HCT116 (cell line): ENCODE results near the gene GMDS. TPM values are rescaled to one million over a fixed set of nuclear protein-coding genes. Genes with fewer than 3 reads are reported as not detected.

Experiments used
- ATAC-seq: fragments of 200-7000 bp; cut with Tn5 transposase; 2 replicates; pipeline ENCODE4 v1.9.1; 2020; ENCODE audit warnings: mild to moderate bottlenecking, moderate library complexity
- BruUV-seq: library from RNA; stranded (reverse); fragments of 400-500 nt; replicated peaks from 2 replicates; lab custom pipeline; 2021; lab: Mats Ljungman, UMichigan
- CTCF ChIA-PET: fragments of 300-600 bp; sonication (Branson Sonifier 250); formaldehyde crosslinking; loops from one replicate; lab custom pipeline; 2021; ENCODE audit warnings: antibody characterized with exemption; lab: Charles Lee
- POLR2A ChIA-PET: fragments of 300-600, 350-600 bp; sonication (Branson Sonifier 250); formaldehyde crosslinking; loops from one replicate; lab custom pipeline; 2021; ENCODE audit warnings: antibody characterized with exemption; lab: Charles Lee
- RAD21 ChIA-PET, 2 experiments: fragments of 300-600 bp; sonication (Branson Sonifier 250); formaldehyde crosslinking; loops; one replicate each; lab custom pipeline; 2023; ENCODE audit warnings: low total read pairs in 2 of 2; ENCODE audit not compliant: uncharacterized antibody in 2 of 2, unreplicated experiment in 2 of 2, low non-redundant PET in 1 of 2; lab: Charles Lee
- DNase-seq: peaks from one replicate; pipeline ENCODE4 v3.0.0-alpha.2; 2010; ENCODE audit warnings: low read depth, low spot score
- H2AFZ ChIP-seq: fragments of 200-600 bp; shearing (Covaris generic), sonication (generic); 2 replicates; pipeline ENCODE4 v1.6.1; 2017; ENCODE audit warnings: low read depth, mixed run types, mixed read lengths, antibody characterized with exemption, low read length; ENCODE audit not compliant: poor library complexity, severe bottlenecking
- H3K27ac ChIP-seq: 2 replicates; pipeline ENCODE4 v1.5.1; 2012; ENCODE audit warnings: low read depth, low read length
- H3K27me3 ChIP-seq: fragments of 200-600 bp; sonication (generic); 2 replicates; pipeline ENCODE4 v1.6.1; 2016; ENCODE audit warnings: mixed run types, low read length, mixed read lengths; ENCODE audit not compliant: insufficient read depth
- H3K36me3 ChIP-seq, 2 experiments: fragments of 200-500 bp in 1 of 2; fragments of 200-600 bp in 1 of 2; sonication (Bioruptor generic) in 1 of 2; sonication (generic) in 1 of 2; 2 replicates each; pipeline versions ENCODE4 v1.5.1 to v1.6.1; 2014 to 2016; ENCODE audit warnings: low read length in 2 of 2, inconsistent platforms in 1 of 2, mixed read lengths in 1 of 2, mixed run types in 1 of 2; ENCODE audit not compliant: insufficient read depth in 2 of 2, control insufficient read depth in 1 of 2
- H3K4me1 ChIP-seq, 2 experiments: fragments of 200-600 bp in 1 of 2; sonication (generic) in 1 of 2; 2 replicates each; pipeline versions ENCODE4 v1.5.1 to v1.6.1; 2012 to 2017; ENCODE audit warnings: low read length in 2 of 2, inconsistent platforms in 1 of 2, mild to moderate bottlenecking in 1 of 2, mixed read lengths in 1 of 2, mixed run types in 1 of 2, moderate library complexity in 1 of 2; ENCODE audit not compliant: insufficient read depth in 2 of 2, control insufficient read depth in 1 of 2
- H3K4me2 ChIP-seq: fragments of 200-600 bp; sonication (generic); 2 replicates; pipeline ENCODE4 v1.6.1; 2017; ENCODE audit warnings: mixed run types, low read length, mixed read lengths
- H3K4me3 ChIP-seq, 2 experiments: fragments of 200-600 bp in 1 of 2; sonication (generic) in 1 of 2; replicated peaks in 1 of 2; 2 replicates each; pipeline ENCODE4 v1.5.1; 2011 to 2016; ENCODE audit warnings: low read length in 2 of 2, control low read depth in 1 of 2, low read depth in 1 of 2, mild to moderate bottlenecking in 1 of 2, mixed read lengths in 1 of 2, mixed run types in 1 of 2
- H3K79me2 ChIP-seq: fragments of 200-600 bp; sonication (generic); 2 replicates; pipeline ENCODE4 v1.6.1; 2017; ENCODE audit warnings: mild to moderate bottlenecking, mixed run types, low read length, moderate library complexity, mixed read lengths; ENCODE audit not compliant: insufficient read depth
- H3K9ac ChIP-seq: fragments of 200-600 bp; sonication (generic); 2 replicates; pipeline ENCODE4 v1.6.1; 2016; ENCODE audit warnings: low read length, mixed read lengths
- H3K9me2 ChIP-seq: fragments of 200-600 bp; sonication (generic), shearing (Covaris generic); 2 replicates; pipeline ENCODE4 v1.6.1; 2017; ENCODE audit warnings: mixed run types, mild to moderate bottlenecking, moderate library complexity; ENCODE audit not compliant: insufficient read depth
- H3K9me3 ChIP-seq, 2 experiments: fragments of 200-500 bp in 1 of 2; fragments of 200-600 bp in 1 of 2; sonication (Bioruptor generic) in 1 of 2; sonication (generic) in 1 of 2; 2 replicates each; pipeline ENCODE4 v1.6.1; 2014 to 2017; ENCODE audit warnings: low read length in 2 of 2, mixed read lengths in 2 of 2, inconsistent platforms in 1 of 2, low read depth in 1 of 2, mild to moderate bottlenecking in 1 of 2, mixed run types in 1 of 2, moderate library complexity in 1 of 2; ENCODE audit not compliant: control insufficient read depth in 1 of 2, insufficient read depth in 1 of 2
- H4K20me1 ChIP-seq: fragments of 200-600 bp; sonication (generic), shearing (Covaris generic); 2 replicates; pipeline ENCODE4 v1.6.1; 2017; ENCODE audit warnings: mixed run types, mild to moderate bottlenecking, moderate library complexity; ENCODE audit not compliant: insufficient read depth
- CTCF ChIP-seq, 3 experiments: fragments of 200-600 bp in 1 of 3; sonication (generic) in 1 of 3; IDR thresholded peaks in 2 of 3; conservative IDR thresholded peaks in 1 of 3; 2 replicates each; pipeline ENCODE4 v1.5.1; 2012 to 2017; ENCODE audit warnings: low read depth in 2 of 3, low read length in 2 of 3, antibody characterized with exemption in 1 of 3, borderline replicate concordance in 1 of 3, control low read depth in 1 of 3, mild to moderate bottlenecking in 1 of 3, mixed read lengths in 1 of 3, mixed run types in 1 of 3, moderate library complexity in 1 of 3; ENCODE audit not compliant: insufficient read depth in 1 of 3
- EZH2 ChIP-seq: fragments of 200-600 bp; sonication (generic); IDR thresholded peaks from 2 replicates; pipeline ENCODE4 v1.6.1; 2017; ENCODE audit warnings: antibody characterized with exemption, mixed run types
- EZH2phosphoT487 ChIP-seq: fragments of 200-600 bp; IDR thresholded peaks from 2 replicates; pipeline ENCODE4 v1.6.1; 2018; ENCODE audit warnings: antibody characterized with exemption, borderline replicate concordance
- FOSL1 ChIP-seq: IDR thresholded peaks from 2 replicates; pipeline ENCODE4 v1.6.1; 2012; ENCODE audit warnings: low read depth
- JUND ChIP-seq: IDR thresholded peaks from 2 replicates; pipeline ENCODE4 v1.6.1; 2012
- MAX ChIP-seq: IDR thresholded peaks from 2 replicates; pipeline ENCODE4 v1.6.1; 2012
- SP1 ChIP-seq: IDR thresholded peaks from 2 replicates; pipeline ENCODE4 v1.6.1; 2012; ENCODE audit warnings: low read depth
- TCF7L2 ChIP-seq: IDR thresholded peaks from 2 replicates; pipeline ENCODE4 v1.7.0; 2011; ENCODE audit warnings: borderline replicate concordance, inconsistent platforms; ENCODE audit not compliant: insufficient read depth, insufficient read length; ENCODE audit errors: extremely low read depth
- ZFX ChIP-seq: fragments of 450-650 bp; IDR thresholded peaks from 2 replicates; pipeline ENCODE4 v1.6.1; 2017
- ZNF274 ChIP-seq: fragments of 200-500 bp; sonication (Bioruptor generic); IDR thresholded peaks from 2 replicates; pipeline ENCODE4 v1.6.1; 2014; ENCODE audit warnings: mild to moderate bottlenecking, low read depth, low read length, inconsistent platforms
- intact Hi-C: fragments of 100-400 bp; cut with micrococcal nuclease; formaldehyde crosslinking; loops from 2 replicates; pipeline ENCODE4 v1.10.0; 2022
- total RNA-seq: library from RNA; stranded (reverse); gene quantifications from one replicate; pipeline ENCODE4 v1.2.1, GENCODE V29; 2021; ENCODE audit not compliant: unreplicated experiment

Gene GMDS
- total RNA-seq, 1 experiment from 2014 or later = 34.4 TPM

GRCh38 chr6:2197984-2198383 is 47.4 kb downstream of the GMDS start:
- Histone ChIP-seq H3K36me3 (no peaks in the 10 kb centered on the region), H3K9ac (no peak overlapping the region), H3K4me2 (no peak overlapping the region), H4K20me1 (no peaks in the 10 kb centered on the region), H2AFZ (no peak overlapping the region), H3K4me1 (peaks cover 4 to 10% of the 10 kb centered on the region in 2 experiments; a peak in 3 of 4 replicates), H3K27ac (no peak overlapping the region), H3K79me2 (no peaks in the 10 kb centered on the region; the same call in 1 of the 2 replicates), H3K9me2 (no peaks in the 10 kb centered on the region), H3K27me3 (no peaks in the 10 kb centered on the region), H3K9me3 (no peaks in the 10 kb centered on the region), H3K4me3 (no peak overlapping the region)
- no peak for TF ChIP-seq ZNF274
- no peak for TF ChIP-seq ZFX
- no peak for TF ChIP-seq EZH2phosphoT487
- no peak for TF ChIP-seq EZH2
- no peak for TF ChIP-seq CTCF (IDR thresholded peaks at IDR 0.05 in 2 of 3, conservative IDR thresholded peaks at IDR 0.05 in 1 of 3; ENCODE audit: borderline replicate concordance in 1 of 3, insufficient read depth in 1 of 3, low read depth in 2 of 3, low read length in 2 of 3)
- TF ChIP-seq TCF7L2 = no peak
- ChIA-PET POLR2A (no interaction called here), RAD21 (no interaction called here), CTCF (interaction anchor here (2.5 kb wide), 1 partner anchor 11 kb away, joined by 11 read pairs; no protein-coding TSS in a partner anchor)
- no TSS peak for BruUV-seq
- DNase-seq (no peak), ATAC-seq (no peak)
- intact Hi-C loops = loop anchor here (2.0 kb wide), 1 partner anchor 601 kb away; no protein-coding TSS in a partner anchor

- DNase-seq = peak; percentile 28
- intact Hi-C loops = loop anchor here (2.0 kb wide), 1 partner anchor 600 kb away; no protein-coding TSS in a partner anchor
- POLR2A ChIA-PET = no interaction called here
- H3K27me3 ChIP-seq = no peaks in the 10 kb centered on the region
- RAD21 ChIA-PET = no interaction called here
- no TSS peak for BruUV-seq
- H4K20me1 ChIP-seq = no peaks in the 10 kb centered on the region
- CTCF ChIA-PET = interaction anchor here (2.5 kb wide), 1 partner anchor 12 kb away, joined by 11 read pairs; no protein-coding TSS in a partner anchor
- H3K27ac ChIP-seq = no peak overlapping the region
- no peaks in the 10 kb centered on the region for H3K9me3 ChIP-seq
- H3K79me2 ChIP-seq = no peaks in the 10 kb centered on the region; the same call in 1 of the 2 replicates
- no peaks in the 10 kb centered on the region for H3K36me3 ChIP-seq
- no peak overlapping the region for H2AFZ ChIP-seq
- peaks cover 4 to 10% of the 10 kb centered on the region in 2 experiments; a peak in 3 of 4 replicates for H3K4me1 ChIP-seq
- no peaks in the 10 kb centered on the region for H3K9me2 ChIP-seq
- TF ChIP-seq JUND (peak; percentile 44; the same call in 1 of the 2 replicates), FOSL1 (peak; percentile 59; the same call in 1 of the 2 replicates), SP1 (0 out of 2 replicates have a peak, but pooled peaks have one; percentile 27), MAX (no peak)
- peak overlapping the region; percentile 14 for H3K4me2 ChIP-seq
- ATAC-seq = no peak
- no peak overlapping the region for H3K9ac ChIP-seq
- no peak overlapping the region for H3K4me3 ChIP-seq
These were observed 48.2 kb downstream of the GMDS start for GRCh38 chr6:2197177-2197671.
